Neural cell (in vitro differentiated cells): ENCODE data around the gene FAM229B. TPM values are rescaled to one million over a fixed set of nuclear protein-coding genes. Genes with fewer than 3 reads are reported as not detected.

Experiments used
- H2AFZ ChIP-seq: fragments of 200-600, 300-800 bp; sonication (generic), shearing (Covaris generic); 2 replicates; pipeline ENCODE4 v1.6.0; 2014; ENCODE audit warnings: low read depth, mild to moderate bottlenecking, antibody characterized with exemption, low read length, moderate library complexity
- H3F3A ChIP-seq: fragments of 200-600 bp; shearing (Covaris generic); 2 replicates; pipeline ENCODE4 v1.6.1; 2016; ENCODE audit warnings: mild to moderate bottlenecking, moderate library complexity, mixed read lengths, antibody characterized with exemption, low read length; ENCODE audit not compliant: insufficient read depth, poor library complexity, severe bottlenecking
- H3K27ac ChIP-seq: fragments of 200-600, 300-800 bp; sonication (generic), shearing (Covaris generic); 2 replicates; pipeline ENCODE4 v1.5.1; 2014; ENCODE audit warnings: mild to moderate bottlenecking, low read length, moderate library complexity
- H3K27me3 ChIP-seq: fragments of 300-800, 200-600 bp; sonication (generic), shearing (Covaris generic); 2 replicates; pipeline ENCODE4 v1.6.0; 2014; ENCODE audit warnings: mild to moderate bottlenecking, low read depth, low read length, moderate library complexity; ENCODE audit not compliant: insufficient read depth
- H3K36me3 ChIP-seq: fragments of 300-800, 200-600 bp; sonication (generic), shearing (Covaris generic); 2 replicates; pipeline ENCODE4 v1.5.1; 2014; ENCODE audit warnings: mild to moderate bottlenecking, antibody characterized with exemption, low read length, moderate library complexity; ENCODE audit not compliant: insufficient read depth
- H3K4me2 ChIP-seq: fragments of 300-800, 200-600 bp; sonication (generic), shearing (Covaris generic); 2 replicates; pipeline ENCODE4 v1.6.0; 2014; ENCODE audit warnings: mild to moderate bottlenecking, low read length
- H3K4me3 ChIP-seq: fragments of 300-800, 200-600 bp; sonication (generic), shearing (Covaris generic); 2 replicates; pipeline ENCODE4 v1.5.1; 2014; ENCODE audit warnings: mild to moderate bottlenecking, low read length, moderate library complexity
- H3K79me2 ChIP-seq: fragments of 200-600 bp; shearing (Covaris generic); replicated peaks from 2 replicates; pipeline ENCODE4 v1.6.0; 2014; ENCODE audit warnings: mild to moderate bottlenecking, low read length, moderate library complexity; ENCODE audit not compliant: insufficient read depth
- H3K9ac ChIP-seq: fragments of 300-800, 200-600 bp; sonication (generic), shearing (Covaris generic); 2 replicates; pipeline ENCODE4 v1.6.1; 2016; ENCODE audit warnings: mild to moderate bottlenecking, low read length, mixed read lengths
- H3K9me2 ChIP-seq: fragments of 200-600 bp; shearing (Covaris generic); 2 replicates; pipeline ENCODE4 v1.6.1; 2016; ENCODE audit warnings: mild to moderate bottlenecking, low read length, mixed read lengths; ENCODE audit not compliant: insufficient read depth
- H3K9me3 ChIP-seq: fragments of 200-600, 300-800 bp; sonication (generic), shearing (Covaris generic); 2 replicates; pipeline ENCODE4 v1.6.1; 2016; ENCODE audit warnings: mild to moderate bottlenecking, mixed run types, low read length, moderate library complexity, mixed read lengths
- H4K20me1 ChIP-seq: fragments of 200-600 bp; shearing (Covaris generic); 2 replicates; pipeline ENCODE4 v1.6.1; 2016; ENCODE audit warnings: mild to moderate bottlenecking, mixed run types; ENCODE audit not compliant: insufficient read depth
- CTCF ChIP-seq: fragments of 450-650 bp; IDR thresholded peaks from 2 replicates; pipeline ENCODE4 v1.5.1; 2014; ENCODE audit warnings: antibody characterized with exemption, mild to moderate bottlenecking, moderate library complexity; ENCODE audit not compliant: poor library complexity, severe bottlenecking
- EP300 ChIP-seq: fragments of 450-650 bp; conservative IDR thresholded peaks from 2 replicates; pipeline ENCODE4 v1.6.1; 2014; ENCODE audit warnings: antibody characterized with exemption, mild to moderate bottlenecking, moderate library complexity; ENCODE audit not compliant: poor library complexity, severe bottlenecking
- EZH2 ChIP-seq: fragments of 200-600, 300-800 bp; shearing (Covaris generic), sonication (generic); IDR thresholded peaks from 2 replicates; pipeline ENCODE4 v1.6.1; 2014; ENCODE audit warnings: antibody characterized with exemption, low read length, borderline replicate concordance, mild to moderate bottlenecking; ENCODE audit not compliant: insufficient read depth, poor library complexity, severe bottlenecking
- MXI1 ChIP-seq: fragments of 450-650 bp; conservative IDR thresholded peaks from 2 replicates; pipeline ENCODE4 v1.6.1; 2014; ENCODE audit warnings: antibody characterized with exemption, mild to moderate bottlenecking; ENCODE audit not compliant: poor library complexity, severe bottlenecking
- POLR2AphosphoS5 ChIP-seq: IDR thresholded peaks from 2 replicates; pipeline ENCODE4 v1.6.1; 2012
- RAD21 ChIP-seq: fragments of 450-650 bp; conservative IDR thresholded peaks from 2 replicates; pipeline ENCODE4 v1.6.1; 2014; ENCODE audit warnings: antibody characterized with exemption, mild to moderate bottlenecking, moderate library complexity
- REST ChIP-seq: IDR thresholded peaks from 2 replicates; pipeline ENCODE4 v1.6.1; 2012; ENCODE audit warnings: borderline replicate concordance
- SMC3 ChIP-seq: fragments of 450-650 bp; conservative IDR thresholded peaks from 2 replicates; pipeline ENCODE4 v1.6.1; 2014; ENCODE audit warnings: antibody characterized with exemption, mild to moderate bottlenecking, moderate library complexity; ENCODE audit not compliant: poor library complexity
- TAF1 ChIP-seq: IDR thresholded peaks from 2 replicates; pipeline ENCODE4 v1.6.1; 2012; ENCODE audit warnings: low read depth
- polyA plus RNA-seq: library from polyadenylated mRNA; depleted of rRNA; stranded (reverse); fragments of >200 nt; gene quantifications from 2 replicates; pipeline ENCODE4 v1.2.3, GENCODE V29; 2014

Gene FAM229B
- polyA plus RNA-seq, 1 donor from 2014 or later: 142 TPM

- no peaks in the 10 kb centered on the region for H4K20me1 ChIP-seq
- H3K9me2 ChIP-seq: no peaks in the 10 kb centered on the region
- no peak overlapping the region for H3K27ac ChIP-seq
- no peak overlapping the region for H3K4me3 ChIP-seq
- H3K9ac ChIP-seq: no peak overlapping the region
- H3K9me3 ChIP-seq: no peaks in the 10 kb centered on the region
- no peak for TF ChIP-seq EP300
- TF ChIP-seq RAD21: no peak
- no peak for TF ChIP-seq MXI1
- TF ChIP-seq REST: no peak
- TF ChIP-seq SMC3: no peak
- TF ChIP-seq EZH2: no peak
- no peak for TF ChIP-seq POLR2AphosphoS5
- no peak for TF ChIP-seq TAF1
- TF ChIP-seq CTCF: no peak
- H2AFZ ChIP-seq: no peak overlapping the region
- no peak overlapping the region for H3K4me2 ChIP-seq
- H3F3A ChIP-seq: no peaks in the 10 kb centered on the region
- no peaks in the 10 kb centered on the region for H3K36me3 ChIP-seq
- H3K27me3 ChIP-seq: no peaks in the 10 kb centered on the region
- no peaks in the 10 kb centered on the region for H3K79me2 ChIP-seq
Measured at GRCh38 chr6:112149719-112150263, 62.4 kb downstream of the FAM229B start.

- Histone ChIP-seq H3F3A (no peaks in the 10 kb centered on the region), H3K27ac (no peak overlapping the region), H3K27me3 (no peaks in the 10 kb centered on the region), H3K79me2 (no peaks in the 10 kb centered on the region), H3K36me3 (no peaks in the 10 kb centered on the region), H4K20me1 (no peaks in the 10 kb centered on the region), H3K4me3 (no peak overlapping the region), H3K9me3 (no peaks in the 10 kb centered on the region), H2AFZ (no peak overlapping the region), H3K9me2 (no peaks in the 10 kb centered on the region), H3K9ac (no peak overlapping the region), H3K4me2 (no peak overlapping the region)
- no peak for TF ChIP-seq POLR2AphosphoS5
- TF ChIP-seq EZH2: no peak
- no peak for TF ChIP-seq RAD21
- no peak for TF ChIP-seq CTCF
- no peak for TF ChIP-seq EP300
- TF ChIP-seq REST: no peak
- no peak for TF ChIP-seq SMC3
- TF ChIP-seq MXI1: no peak
- TF ChIP-seq TAF1: no peak
Measured at GRCh38 chr6:112150363-112150762, 63.0 kb downstream of the FAM229B start.
